Panc1 (cell line): Measurements from ENCODE around the gene UBTD2.

ENCODE experiments used
- CTCF ChIP-seq: fragments of 450-650 bp; IDR thresholded peaks from 2 replicates; pipeline ENCODE4 v1.5.1; 2017; ENCODE audit warnings: mild to moderate bottlenecking
- POLR2AphosphoS5 ChIP-seq: IDR thresholded peaks from 2 replicates; pipeline ENCODE4 v1.6.1; 2012; ENCODE audit warnings: mild to moderate bottlenecking, low read depth, low read length, moderate library complexity

GRCh38 chr5:172178991-172179989 is 104.3 kb downstream of the UBTD2 start:
- no peak for TF ChIP-seq CTCF
- no peak for TF ChIP-seq POLR2AphosphoS5
